H1 (cell line): Measurements from ENCODE around the gene PMEPA1. TPM values are rescaled to one million over a fixed set of nuclear protein-coding genes. Genes with fewer than 3 reads are reported as not detected.

Source experiments
- BCL11A ChIP-seq, 2 experiments: IDR thresholded peaks; one replicate each; pipeline ENCODE4 v1.6.1; 2011; ENCODE audit warnings: low read depth in 2 of 2, low read length in 2 of 2, mild to moderate bottlenecking in 2 of 2
- EGR1 ChIP-seq: IDR thresholded peaks from 2 replicates; pipeline ENCODE4 v1.6.1; 2011; ENCODE audit warnings: low read depth, low read length, borderline replicate concordance
- SUZ12 ChIP-seq: fragments of 200-600 bp; sonication (generic); IDR thresholded peaks from 2 replicates; pipeline ENCODE4 v1.6.1; 2012; ENCODE audit warnings: mild to moderate bottlenecking, inconsistent platforms, low read length, moderate library complexity, mixed read lengths
- YY1 ChIP-seq: IDR thresholded peaks from 2 replicates; pipeline ENCODE4 v1.6.1; 2011; ENCODE audit warnings: low read depth, mild to moderate bottlenecking, low read length
- polyA plus RNA-seq, 7 experiments: library from polyadenylated mRNA; depleted of rRNA in 3 of 7; stranded (reverse) in 5 of 7; unstranded in 2 of 7; fragments of >200 nt in 5 of 7; fragments of 200-250 nt in 2 of 7; gene quantifications; 1 replicate in 5 of 7; 2 replicates in 1 of 7; 4 replicates in 1 of 7; pipeline versions ENCODE4 v1.2.1 to v1.2.3, GENCODE V29; 2011 to 2013; ENCODE audit warnings: missing spikeins in 2 of 7, mixed read lengths in 2 of 7
- total RNA-seq: library from RNA; stranded (reverse); fragmentation: NEBNext Ultra II Directional; extraction: Animal tissue kit (Norgen Biotek cat#: 25700); gene quantifications from 2 replicates; pipeline ENCODE4 v1.2.1, GENCODE V29; 2021

PMEPA1 gene
- total and polyA plus RNA-seq, 2 of the 8 experiments (the other 6 are each of a cell fraction or from before 2014, with no cell fraction given), result 12.7 to 20.5 TPM

DNA sequence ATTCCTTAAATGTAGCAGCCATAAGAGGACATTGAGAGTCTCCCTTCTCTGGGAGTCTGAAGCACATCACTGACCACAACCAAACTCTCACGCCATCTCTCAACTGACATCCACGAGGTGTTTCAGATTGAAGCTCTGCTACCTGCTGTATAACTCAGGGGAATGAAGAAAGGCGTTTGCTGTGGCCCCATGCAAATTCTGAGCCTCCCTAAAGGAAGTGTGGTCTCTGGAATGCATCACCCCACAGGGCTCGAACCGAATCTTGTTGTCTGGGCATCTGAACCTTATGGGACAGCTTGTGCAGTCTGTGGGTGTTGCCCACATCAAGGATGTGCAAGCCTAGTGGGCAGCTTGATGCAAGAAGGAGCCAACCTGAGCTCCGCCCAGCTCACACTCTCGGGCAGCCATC is 10.9 kb downstream of the PMEPA1 start (continued):
- TF ChIP-seq SUZ12 (no peak), EGR1 (no peak), BCL11A (IDR thresholded peaks at IDR 0.05; ENCODE audit: low read depth in 2 of 2, low read length in 2 of 2) (no peak), YY1 (no peak)
